HFFc6 (cell line): Measurements from ENCODE around the gene TMEM150C. TPM values are rescaled to one million over a fixed set of nuclear protein-coding genes. Genes with fewer than 3 reads are reported as not detected.

ENCODE experiments used
- DNase-seq: peaks from one replicate; pipeline ENCODE4 v3.0.0-alpha.2; 2018
- H3K27ac Mint-ChIP-seq: 2 replicates; pipeline ENCODE4 v1.8.0; 2020; ENCODE audit warnings: mild to moderate bottlenecking, mixed read lengths
- H3K27me3 Mint-ChIP-seq: 2 replicates; pipeline ENCODE4 v1.8.0; 2021; ENCODE audit warnings: mild to moderate bottlenecking, moderate library complexity, mixed read lengths; ENCODE audit not compliant: insufficient read depth
- H3K36me3 Mint-ChIP-seq: 2 replicates; pipeline ENCODE4 v1.8.0; 2021; ENCODE audit warnings: low read depth, mixed read lengths
- H3K4me1 Mint-ChIP-seq: 2 replicates; pipeline ENCODE4 v1.8.0; 2020; ENCODE audit warnings: low read depth, mixed read lengths
- H3K4me3 Mint-ChIP-seq: 2 replicates; pipeline ENCODE4 v1.8.0; 2020; ENCODE audit warnings: mild to moderate bottlenecking, moderate library complexity, mixed read lengths
- H3K9me3 Mint-ChIP-seq: 2 replicates; pipeline ENCODE4 v1.8.0; 2020; ENCODE audit warnings: mild to moderate bottlenecking, mixed read lengths
- total RNA-seq, 6 experiments: library from RNA; stranded (reverse); fragmentation: NEBNext Ultra II Directional; extraction: Animal tissue kit (Norgen Biotek cat#: 25700); gene quantifications; 2 replicates in 1 of 6; 3 replicates in 5 of 6; pipeline ENCODE4 v1.2.3, GENCODE V29; 2021
- TF ChIP-seq, protein P1 (sequence below): fragments of 200-600 bp; sonication (generic); IDR thresholded peaks from 2 replicates; pipeline ENCODE4 v1.5.0; 2021; ENCODE audit warnings: antibody characterized with exemption, mild to moderate bottlenecking

TMEM150C gene
- total RNA-seq, 6 experiments from 2014 or later = not detected

DNA sequence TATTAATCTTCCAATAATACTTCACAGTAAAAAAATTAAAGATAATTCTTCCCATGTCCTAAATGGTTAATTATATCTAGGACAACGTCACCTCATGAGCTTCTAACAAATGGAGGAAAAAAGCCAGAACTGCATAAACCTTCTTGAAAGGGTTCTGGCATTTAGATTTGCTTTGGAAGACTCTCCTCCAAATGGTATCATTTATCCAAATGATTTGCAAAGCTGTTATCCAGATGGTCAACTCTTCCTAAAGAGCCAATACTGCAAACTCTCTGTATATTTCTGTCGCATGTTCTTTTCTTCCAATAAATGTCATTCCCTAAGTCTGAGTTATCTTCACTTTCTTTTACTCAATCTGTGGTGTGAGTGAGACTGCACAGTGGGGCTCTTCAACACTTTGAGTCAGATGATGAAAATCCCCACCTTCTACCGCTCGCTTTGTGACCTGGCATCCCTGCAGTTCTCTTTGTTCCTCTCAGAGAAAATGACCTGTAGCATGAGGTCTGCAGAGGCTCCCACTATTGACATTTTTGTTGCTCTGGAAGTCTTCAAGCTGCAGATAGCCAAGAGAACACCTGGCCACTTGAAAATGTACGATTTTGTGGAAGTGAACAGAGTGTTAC is 52.9 kb downstream of the TMEM150C start:
- H3K27me3 Mint-ChIP-seq = peaks cover 11% of the 10 kb centered on the region
- H3K4me1 Mint-ChIP-seq = no peaks in the 10 kb centered on the region
- no peaks in the 10 kb centered on the region for H3K9me3 Mint-ChIP-seq
- H3K36me3 Mint-ChIP-seq = no peaks in the 10 kb centered on the region
- TF ChIP-seq, protein P1, sequence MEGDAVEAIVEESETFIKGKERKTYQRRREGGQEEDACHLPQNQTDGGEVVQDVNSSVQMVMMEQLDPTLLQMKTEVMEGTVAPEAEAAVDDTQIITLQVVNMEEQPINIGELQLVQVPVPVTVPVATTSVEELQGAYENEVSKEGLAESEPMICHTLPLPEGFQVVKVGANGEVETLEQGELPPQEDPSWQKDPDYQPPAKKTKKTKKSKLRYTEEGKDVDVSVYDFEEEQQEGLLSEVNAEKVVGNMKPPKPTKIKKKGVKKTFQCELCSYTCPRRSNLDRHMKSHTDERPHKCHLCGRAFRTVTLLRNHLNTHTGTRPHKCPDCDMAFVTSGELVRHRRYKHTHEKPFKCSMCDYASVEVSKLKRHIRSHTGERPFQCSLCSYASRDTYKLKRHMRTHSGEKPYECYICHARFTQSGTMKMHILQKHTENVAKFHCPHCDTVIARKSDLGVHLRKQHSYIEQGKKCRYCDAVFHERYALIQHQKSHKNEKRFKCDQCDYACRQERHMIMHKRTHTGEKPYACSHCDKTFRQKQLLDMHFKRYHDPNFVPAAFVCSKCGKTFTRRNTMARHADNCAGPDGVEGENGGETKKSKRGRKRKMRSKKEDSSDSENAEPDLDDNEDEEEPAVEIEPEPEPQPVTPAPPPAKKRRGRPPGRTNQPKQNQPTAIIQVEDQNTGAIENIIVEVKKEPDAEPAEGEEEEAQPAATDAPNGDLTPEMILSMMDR = no peak
- H3K27ac Mint-ChIP-seq = no peak overlapping the region
- no peak for DNase-seq
- H3K4me3 Mint-ChIP-seq = no peak overlapping the region

DNA sequence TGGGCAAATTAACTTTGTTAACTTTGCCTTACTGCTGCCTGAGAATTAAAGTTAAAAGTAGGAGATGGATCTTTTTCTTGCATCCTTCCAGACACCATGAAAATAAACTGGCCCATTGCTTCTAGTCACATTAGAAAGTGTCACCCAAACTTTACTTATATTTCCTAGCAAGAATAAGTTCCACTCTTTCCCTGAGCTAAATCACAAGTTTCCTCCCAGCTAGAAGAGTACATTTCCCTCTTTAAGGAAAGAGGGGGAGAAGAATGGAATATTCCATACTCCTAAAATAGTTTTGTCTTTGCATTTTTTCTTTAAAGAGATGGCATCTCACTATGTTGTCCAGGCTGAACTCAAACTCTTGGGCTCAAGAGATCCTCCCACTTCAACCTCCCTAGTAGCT is 53.8 kb downstream of the TMEM150C start:
- H3K27ac Mint-ChIP-seq = no peak overlapping the region
- TF ChIP-seq, protein P1 = no peak
- no peak for DNase-seq
- no peaks in the 10 kb centered on the region for H3K9me3 Mint-ChIP-seq
- H3K36me3 Mint-ChIP-seq = no peaks in the 10 kb centered on the region
- peaks cover 9% of the 10 kb centered on the region for H3K27me3 Mint-ChIP-seq
- H3K4me3 Mint-ChIP-seq = no peak overlapping the region
- H3K4me1 Mint-ChIP-seq = no peaks in the 10 kb centered on the region

DNA sequence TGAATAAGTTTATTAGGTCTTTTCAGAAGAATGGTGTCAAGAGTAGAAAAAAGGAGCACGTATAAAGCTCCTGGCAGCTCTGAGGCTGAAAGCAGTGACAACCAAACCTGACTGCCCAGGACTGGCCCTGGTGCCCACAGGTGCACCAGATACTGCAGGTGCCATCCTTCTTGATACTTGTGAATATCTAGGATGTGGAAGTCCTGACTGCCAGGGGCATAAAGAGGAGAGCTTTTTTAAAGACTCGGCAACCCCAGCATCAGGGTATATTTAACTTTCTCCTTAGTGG is 60.7 kb downstream of the TMEM150C start:
- Mint-ChIP-seq H3K9me3 (no peaks in the 10 kb centered on the region), H3K27me3 (no peaks in the 10 kb centered on the region), H3K4me3 (no peak overlapping the region), H3K36me3 (no peaks in the 10 kb centered on the region), H3K27ac (no peak overlapping the region), H3K4me1 (peaks cover 19% of the 10 kb centered on the region)
- TF ChIP-seq, protein P1 = no peak
- DNase-seq = no peak

DNA sequence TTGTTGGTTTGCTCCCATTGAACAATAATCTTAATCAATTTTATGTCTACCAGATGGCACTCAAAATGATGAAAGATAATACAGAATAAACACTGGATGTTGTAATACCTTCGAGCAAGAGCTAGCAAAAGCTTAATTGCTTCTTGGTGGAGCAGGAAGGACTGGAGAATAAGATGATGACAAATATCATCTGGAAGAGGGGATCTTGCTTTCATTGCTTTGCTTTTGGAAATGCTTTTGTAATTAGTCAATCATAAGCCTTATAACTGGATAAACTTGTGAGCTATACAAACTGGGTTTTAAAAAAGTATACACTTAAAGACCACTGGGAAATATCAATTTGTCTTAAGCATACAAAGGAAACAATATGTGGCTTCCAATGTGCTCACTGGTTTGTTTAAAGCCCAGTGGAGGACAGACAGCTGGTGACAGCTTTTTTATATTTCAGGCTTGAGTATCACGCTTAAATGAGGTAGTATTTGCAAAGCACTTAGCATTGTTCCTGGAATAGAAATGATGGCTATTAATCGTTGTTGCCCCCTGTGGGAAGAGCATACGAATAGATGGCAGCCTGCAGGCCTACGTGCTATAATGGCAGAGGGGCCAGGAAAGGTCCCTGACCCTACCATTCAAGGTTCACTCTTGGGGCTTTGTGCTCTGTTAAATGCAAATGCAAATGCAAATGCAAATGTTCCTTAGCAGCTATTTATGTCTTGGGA is 61.2 kb downstream of the TMEM150C start:
- Mint-ChIP-seq H3K36me3 (no peaks in the 10 kb centered on the region), H3K27ac (peak overlapping the region; percentile 59; the same call in 1 of the 2 replicates), H3K9me3 (no peaks in the 10 kb centered on the region), H3K4me1 (peaks cover 19% of the 10 kb centered on the region), H3K4me3 (no peak overlapping the region), H3K27me3 (peaks cover 4% of the 10 kb centered on the region; the same call in 1 of the 2 replicates)
- TF ChIP-seq, protein P1 = no peak
- peak; percentile 40 for DNase-seq

DNA sequence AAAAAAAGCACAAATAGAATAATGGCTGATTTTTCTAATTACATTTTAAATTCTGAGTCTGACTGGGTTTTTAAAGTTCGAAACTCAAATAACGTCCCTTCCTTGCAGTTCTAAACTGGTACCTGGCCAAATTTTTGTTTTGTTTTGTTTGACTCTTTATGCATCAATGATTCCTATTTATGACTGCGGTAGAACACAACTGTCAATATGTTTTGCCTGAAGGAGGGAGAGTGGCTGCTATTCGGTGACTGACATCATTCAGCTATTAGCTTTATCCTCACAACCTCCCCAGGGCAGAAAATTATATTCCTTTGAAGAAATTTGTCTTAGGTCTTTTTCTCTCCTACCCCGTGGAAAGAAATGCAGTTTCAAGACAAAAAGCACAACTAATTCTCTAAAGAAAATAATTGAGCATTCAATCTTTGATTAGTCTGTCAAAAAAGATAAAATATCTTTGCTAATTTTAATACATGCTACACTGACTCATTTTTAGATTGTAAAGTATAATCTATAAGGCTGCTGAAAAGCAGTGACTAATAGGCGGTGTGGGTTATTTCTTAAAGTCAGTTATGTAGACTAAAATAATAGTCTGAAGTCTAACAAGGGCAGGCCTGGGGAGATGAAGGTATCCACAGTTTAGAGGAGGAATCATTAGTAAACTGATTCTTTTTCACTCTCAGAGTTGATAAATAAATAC is 61.9 kb downstream of the TMEM150C start:
- Mint-ChIP-seq H3K4me1 (peaks cover 21% of the 10 kb centered on the region), H3K36me3 (no peaks in the 10 kb centered on the region), H3K27me3 (peaks cover 7% of the 10 kb centered on the region; the same call in 1 of the 2 replicates), H3K27ac (peak overlapping the region; percentile 59; the same call in 1 of the 2 replicates), H3K4me3 (peak overlapping the region; percentile 26; the same call in 1 of the 2 replicates), H3K9me3 (no peaks in the 10 kb centered on the region)
- peak; percentile 31 for DNase-seq
- TF ChIP-seq, protein P1 = no peak
